Caco-2 (cell line): ENCODE measurements around the gene RPS4Y1. TPM values are rescaled to one million over a fixed set of nuclear protein-coding genes. Genes with fewer than 3 reads are reported as not detected.
"Not testable (repeated sequence)": the region's sequence is repeated elsewhere in the genome, so short reads cannot be mapped to it uniquely, and the experiment has no call there.

Experiments
- BruUV-seq: library from RNA; stranded (reverse); fragments of 400-500 nt; replicated peaks from 2 replicates; lab custom pipeline; 2021; lab: Mats Ljungman, UMichigan
- CTCF ChIA-PET: fragments of 300-600 bp; sonication (Branson Sonifier 250); formaldehyde crosslinking; loops from one replicate; lab custom pipeline; 2022; ENCODE audit warnings: antibody characterized with exemption; lab: Charles Lee
- POLR2A ChIA-PET: fragments of 300-600 bp; sonication (Branson Sonifier 250); formaldehyde crosslinking; loops from one replicate; lab custom pipeline; 2022; ENCODE audit warnings: antibody characterized with exemption; lab: Charles Lee
- DNase-seq, 2 experiments: peaks; one replicate each; pipeline versions ENCODE4 v3.0.0 to v3.0.0-alpha.2; 2020 to 2022
- H3K27me3 ChIP-seq: replicated peaks from 2 replicates; pipeline ENCODE4 v1.6.0; 2011; ENCODE audit warnings: low read length; ENCODE audit not compliant: control insufficient read depth, insufficient read depth
- H3K36me3 ChIP-seq: 2 replicates; pipeline ENCODE4 v1.5.1; 2011; ENCODE audit warnings: low read length; ENCODE audit not compliant: control insufficient read depth, insufficient read depth
- H3K4me1 ChIP-seq: fragments of 250-450 bp; sonication (Bioruptor Pico); 2 replicates; pipeline ENCODE4 v1.5.1; 2020; ENCODE audit warnings: mild to moderate bottlenecking
- H3K4me3 ChIP-seq: 2 replicates; pipeline ENCODE4 v1.5.1; 2011; ENCODE audit warnings: low read depth, mild to moderate bottlenecking, control low read depth, low read length
- H3K9me3 ChIP-seq: fragments of 250-450 bp; sonication (Bioruptor Pico); 2 replicates; pipeline ENCODE4 v1.5.1; 2020; ENCODE audit warnings: mild to moderate bottlenecking, moderate library complexity
- H3K27ac Mint-ChIP-seq: one replicate; pipeline ENCODE4 v1.8.0; 2022; ENCODE audit warnings: mixed read lengths; ENCODE audit not compliant: unreplicated experiment
- H3K27me3 Mint-ChIP-seq: one replicate; pipeline ENCODE4 v1.8.0; 2022; ENCODE audit warnings: mixed read lengths; ENCODE audit not compliant: insufficient read depth, unreplicated experiment
- H3K36me3 Mint-ChIP-seq: one replicate; pipeline ENCODE4 v1.8.0; 2022; ENCODE audit warnings: mild to moderate bottlenecking, mixed read lengths; ENCODE audit not compliant: insufficient read depth, unreplicated experiment
- H3K4me1 Mint-ChIP-seq: one replicate; pipeline ENCODE4 v1.8.0; 2022; ENCODE audit warnings: low read depth, mixed read lengths; ENCODE audit not compliant: unreplicated experiment
- H3K4me3 Mint-ChIP-seq: one replicate; pipeline ENCODE4 v1.8.0; 2022; ENCODE audit warnings: mild to moderate bottlenecking, moderate library complexity, mixed read lengths; ENCODE audit not compliant: unreplicated experiment
- H3K9me3 Mint-ChIP-seq: one replicate; pipeline ENCODE4 v1.8.0; 2022; ENCODE audit warnings: mixed read lengths; ENCODE audit not compliant: unreplicated experiment
- intact Hi-C: fragments of 100-400 bp; cut with micrococcal nuclease; formaldehyde crosslinking; loops from one replicate; pipeline ENCODE4 v1.10.0; 2022; ENCODE audit not compliant: unreplicated experiment
- total RNA-seq: library from RNA; stranded (reverse); gene quantifications from 2 replicates; pipeline ENCODE4 v1.2.3, GENCODE V29; 2022
- TF ChIP-seq, protein P1 (sequence below), 2 experiments: fragments of 200-600 bp in 1 of 2; IDR thresholded peaks; 1 replicate in 1 of 2; 2 replicates in 1 of 2; pipeline versions ENCODE4 v1.5.1 to v1.8.0; 2011 to 2022; ENCODE audit warnings: antibody characterized with exemption in 1 of 2, control low read depth in 1 of 2, inconsistent platforms in 1 of 2, low read depth in 1 of 2, low read length in 1 of 2, mild to moderate bottlenecking in 1 of 2, moderate library complexity in 1 of 2; ENCODE audit not compliant: insufficient read depth in 1 of 2, severe bottlenecking in 1 of 2, unreplicated experiment in 1 of 2

RPS4Y1 gene
- total RNA-seq, 1 experiment from 2014 or later, result not detected

- Mint-ChIP-seq H3K36me3 (no peaks in the 10 kb centered on the region), H3K9me3 (no peaks in the 10 kb centered on the region), H3K4me3 (no peak overlapping the region), H3K27ac (no peak overlapping the region), H3K27me3 (no peaks in the 10 kb centered on the region), H3K4me1 (no peaks in the 10 kb centered on the region)
- ChIA-PET POLR2A (no interaction called here), CTCF (no interaction called here)
- Histone ChIP-seq H3K9me3 (no peaks in the 10 kb centered on the region), H3K36me3 (no peaks in the 10 kb centered on the region), H3K4me3 (no peak overlapping the region), H3K4me1 (no peaks in the 10 kb centered on the region), H3K27me3 (no peaks in the 10 kb centered on the region)
- no peak for DNase-seq
- TF ChIP-seq, protein P1, sequence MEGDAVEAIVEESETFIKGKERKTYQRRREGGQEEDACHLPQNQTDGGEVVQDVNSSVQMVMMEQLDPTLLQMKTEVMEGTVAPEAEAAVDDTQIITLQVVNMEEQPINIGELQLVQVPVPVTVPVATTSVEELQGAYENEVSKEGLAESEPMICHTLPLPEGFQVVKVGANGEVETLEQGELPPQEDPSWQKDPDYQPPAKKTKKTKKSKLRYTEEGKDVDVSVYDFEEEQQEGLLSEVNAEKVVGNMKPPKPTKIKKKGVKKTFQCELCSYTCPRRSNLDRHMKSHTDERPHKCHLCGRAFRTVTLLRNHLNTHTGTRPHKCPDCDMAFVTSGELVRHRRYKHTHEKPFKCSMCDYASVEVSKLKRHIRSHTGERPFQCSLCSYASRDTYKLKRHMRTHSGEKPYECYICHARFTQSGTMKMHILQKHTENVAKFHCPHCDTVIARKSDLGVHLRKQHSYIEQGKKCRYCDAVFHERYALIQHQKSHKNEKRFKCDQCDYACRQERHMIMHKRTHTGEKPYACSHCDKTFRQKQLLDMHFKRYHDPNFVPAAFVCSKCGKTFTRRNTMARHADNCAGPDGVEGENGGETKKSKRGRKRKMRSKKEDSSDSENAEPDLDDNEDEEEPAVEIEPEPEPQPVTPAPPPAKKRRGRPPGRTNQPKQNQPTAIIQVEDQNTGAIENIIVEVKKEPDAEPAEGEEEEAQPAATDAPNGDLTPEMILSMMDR (IDR thresholded peaks at IDR 0.05; ENCODE audit: insufficient read depth in 1 of 2, low read depth in 1 of 2, low read length in 1 of 2, severe bottlenecking in 1 of 2, unreplicated experiment in 1 of 2), result no peak
- intact Hi-C loops, result no loop called here
- no TSS peak for BruUV-seq
These were observed 25.2 kb downstream of the RPS4Y1 start for GRCh38 chrY:2866581-2866980.

- no peaks in the 10 kb centered on the region for H3K27me3 ChIP-seq
- Mint-ChIP-seq H3K36me3 (no peaks in the 10 kb centered on the region), H3K27ac (no peak overlapping the region), H3K4me1 (no peaks in the 10 kb centered on the region), H3K9me3 (no peaks in the 10 kb centered on the region), H3K4me3 (no peak overlapping the region), H3K27me3 (no peaks in the 10 kb centered on the region)
- H3K4me3 ChIP-seq, result no peak overlapping the region
- intact Hi-C loops, result no loop called here
- TF ChIP-seq, protein P1 (IDR thresholded peaks at IDR 0.05; ENCODE audit: insufficient read depth in 1 of 2, low read depth in 1 of 2, low read length in 1 of 2, severe bottlenecking in 1 of 2, unreplicated experiment in 1 of 2), result no peak
- no peaks in the 10 kb centered on the region for H3K4me1 ChIP-seq
- DNase-seq, result no peak
- H3K36me3 ChIP-seq, result no peaks in the 10 kb centered on the region
- no peaks in the 10 kb centered on the region for H3K9me3 ChIP-seq
- ChIA-PET POLR2A (no interaction called here), CTCF (no interaction called here)
- BruUV-seq, result no TSS peak
These were observed 26.1 kb downstream of the RPS4Y1 start for GRCh38 chrY:2867469-2867868.

GRCh38 chrY:2868035-2868607 lies 26.7 kb downstream of the RPS4Y1 start:
- Mint-ChIP-seq H3K36me3 (no peaks in the 10 kb centered on the region), H3K27me3 (no peaks in the 10 kb centered on the region), H3K9me3 (no peaks in the 10 kb centered on the region), H3K27ac (no peak overlapping the region), H3K4me1 (no peaks in the 10 kb centered on the region), H3K4me3 (no peak overlapping the region)
- Histone ChIP-seq H3K27me3 (no peaks in the 10 kb centered on the region), H3K36me3 (no peaks in the 10 kb centered on the region), H3K4me1 (no peaks in the 10 kb centered on the region), H3K9me3 (no peaks in the 10 kb centered on the region), H3K4me3 (no peak overlapping the region)
- intact Hi-C loops, result no loop called here
- no TSS peak for BruUV-seq
- POLR2A ChIA-PET, result no interaction called here
- TF ChIP-seq, protein P1 (IDR thresholded peaks at IDR 0.05; ENCODE audit: insufficient read depth in 1 of 2, low read depth in 1 of 2, low read length in 1 of 2, severe bottlenecking in 1 of 2, unreplicated experiment in 1 of 2), result no peak
- DNase-seq, result no peak
- CTCF ChIA-PET, result no interaction called here

DNA sequence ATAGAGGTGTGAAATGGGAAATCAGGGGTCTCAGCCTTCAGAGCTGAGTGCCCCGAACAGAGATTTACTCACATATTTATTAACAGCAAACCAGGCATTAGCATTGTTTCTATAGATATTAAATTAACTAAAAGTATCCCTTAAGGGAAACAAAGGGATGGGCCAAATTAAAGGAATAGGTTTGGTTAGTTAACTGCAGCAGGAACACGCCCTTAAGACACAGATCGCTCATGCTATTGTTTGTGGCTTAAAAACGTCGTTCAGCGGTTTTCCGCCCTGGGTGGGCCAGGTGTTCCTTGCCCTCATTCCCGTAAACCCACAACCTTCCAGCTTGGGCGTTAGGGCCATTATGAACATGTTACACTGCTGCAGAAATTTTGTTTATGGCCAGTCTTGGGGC lies 30.8 kb downstream of the RPS4Y1 start:
- H3K4me1 ChIP-seq, H3K4me3 Mint-ChIP-seq, H3K36me3 ChIP-seq, H3K9me3 Mint-ChIP-seq, H3K27me3 Mint-ChIP-seq, H3K9me3 ChIP-seq, CTCF ChIA-PET, H3K4me3 ChIP-seq, H3K27ac Mint-ChIP-seq, POLR2A ChIA-PET, BruUV-seq, H3K27me3 ChIP-seq, intact Hi-C loops, H3K4me1 Mint-ChIP-seq, DNase-seq, H3K36me3 Mint-ChIP-seq: not testable (repeated sequence)
